Choroid plexus epithelial cell (primary cell): ENCODE measurements around the gene GPRC5C.
"Not testable (repeated sequence)": the region's sequence is repeated elsewhere in the genome, so short reads cannot be mapped to it uniquely, and the experiment has no call there.

Source experiments
- DNase-seq: peaks from one replicate; pipeline ENCODE4 v3.0.0-alpha.2; 2010; ENCODE audit warnings: low read depth
- H3K4me3 ChIP-seq: 2 replicates; pipeline ENCODE4 v1.5.1; 2011; ENCODE audit warnings: low read depth, mild to moderate bottlenecking, control low read depth, low read length, moderate library complexity
- CTCF ChIP-seq: conservative IDR thresholded peaks from 2 replicates; pipeline ENCODE4 v1.5.1; 2011; ENCODE audit warnings: low read depth, mild to moderate bottlenecking, control low read depth, inconsistent platforms, low read length, moderate library complexity

The GPRC5C gene

GRCh38 chr17:74484066-74484465 lies 52.2 kb downstream of the GPRC5C start:
- no peak for DNase-seq
- no peak overlapping the region for H3K4me3 ChIP-seq
- no peak for TF ChIP-seq CTCF

- no peak for DNase-seq
- no peak for TF ChIP-seq CTCF
Observed at GRCh38 chr17:74485022-74485743, 53.3 kb downstream of the GPRC5C start.

GRCh38 chr17:74485841-74486240 lies 54.0 kb downstream of the GPRC5C start:
- no peak for TF ChIP-seq CTCF
- H3K4me3 ChIP-seq, result no peak overlapping the region
- no peak for DNase-seq

More at GRCh38 chr17:74485022-74485743, 53.3 kb downstream of the GPRC5C start:
- no peak overlapping the region for H3K4me3 ChIP-seq

- not testable (repeated sequence) for DNase-seq, H3K4me3 ChIP-seq
Observed at GRCh38 chr17:74488276-74488675, 56.4 kb downstream of the GPRC5C start.

- DNase-seq, result no peak
Observed at GRCh38 chr17:74490716-74491115, 58.8 kb downstream of the GPRC5C start.

GRCh38 chr17:74491626-74492025 lies 59.7 kb downstream of the GPRC5C start:
- no peak for DNase-seq
- TF ChIP-seq CTCF, result no peak

More at GRCh38 chr17:74490716-74491115, 58.8 kb downstream of the GPRC5C start:
- no peak overlapping the region for H3K4me3 ChIP-seq
- no peak for TF ChIP-seq CTCF

GRCh38 chr17:74493331-74493833 lies 61.5 kb downstream of the GPRC5C start:
- peak; percentile 93 for TF ChIP-seq CTCF
- peak; percentile 77 for DNase-seq
- H3K4me3 ChIP-seq, result no peak overlapping the region

More at GRCh38 chr17:74491626-74492025, 59.7 kb downstream of the GPRC5C start:
- H3K4me3 ChIP-seq, result no peak overlapping the region
